WTC11 (cell line): Measurements from ENCODE around the gene CLDN9. TPM values are rescaled to one million over a fixed set of nuclear protein-coding genes. Genes with fewer than 3 reads are reported as not detected.
A peak's percentile ranks its signal among the peaks of the same experiment; 100 is the strongest.

Experiments
- ATAC-seq: fragments of 200-7000 bp; cut with Tn5 transposase; 2 replicates; pipeline ENCODE4 v1.10.0; 2021; ENCODE audit warnings: mild to moderate bottlenecking, moderate library complexity
- CTCF ChIA-PET: fragments of 300-600 bp; sonication (Branson Sonifier 250); formaldehyde crosslinking; loops from one replicate; lab custom pipeline; 2021; ENCODE audit warnings: antibody characterized with exemption; lab: Charles Lee
- POLR2A ChIA-PET: fragments of 350-600 bp; sonication (Branson Sonifier 250); formaldehyde crosslinking; loops from one replicate; lab custom pipeline; 2021; ENCODE audit warnings: antibody characterized with exemption; lab: Charles Lee
- DNase-seq: peaks from one replicate; pipeline ENCODE4 v3.0.0; 2021; ENCODE audit warnings: low spot score
- H3K27ac Mint-ChIP-seq: 2 replicates; pipeline ENCODE4 v1.8.0; 2021; ENCODE audit warnings: mixed read lengths
- H3K27me3 Mint-ChIP-seq: 2 replicates; pipeline ENCODE4 v1.8.0; 2021; ENCODE audit warnings: low read depth, mild to moderate bottlenecking, moderate library complexity, mixed read lengths
- H3K36me3 Mint-ChIP-seq: 2 replicates; pipeline ENCODE4 v1.8.0; 2021; ENCODE audit warnings: mixed read lengths
- H3K4me1 Mint-ChIP-seq: 2 replicates; pipeline ENCODE4 v1.8.0; 2022; ENCODE audit warnings: mixed read lengths
- H3K4me3 Mint-ChIP-seq: 2 replicates; pipeline ENCODE4 v1.8.0; 2021; ENCODE audit warnings: mild to moderate bottlenecking, moderate library complexity, mixed read lengths
- H3K9me3 Mint-ChIP-seq: 2 replicates; pipeline ENCODE4 v1.8.0; 2021; ENCODE audit warnings: mixed read lengths
- AFF4 ChIP-seq: sonication (generic); formaldehyde crosslinking; IDR thresholded peaks from 2 replicates; pipeline ENCODE4 v1.8.1; 2023; ENCODE audit warnings: mild to moderate bottlenecking, missing genetic modification reagents, borderline replicate concordance
- CBFB ChIP-seq: sonication (generic); formaldehyde crosslinking; IDR thresholded peaks from 2 replicates; pipeline ENCODE4 v1.8.1; 2022; ENCODE audit warnings: mild to moderate bottlenecking, low read depth, missing genetic modification reagents
- CREB1 ChIP-seq: sonication (generic); formaldehyde crosslinking; IDR thresholded peaks from 2 replicates; pipeline ENCODE4 v1.8.0; 2023; ENCODE audit warnings: mild to moderate bottlenecking, missing genetic modification reagents
- ERG ChIP-seq: fragments of 250-450 bp; sonication (Bioruptor Pico); IDR thresholded peaks from 2 replicates; pipeline ENCODE4 v1.8.0; 2021; ENCODE audit warnings: mild to moderate bottlenecking
- ETV6 ChIP-seq: sonication (generic); formaldehyde crosslinking; IDR thresholded peaks from 2 replicates; pipeline ENCODE4 v1.8.1; 2022; ENCODE audit warnings: mild to moderate bottlenecking, missing genetic modification reagents
- FOXK1 ChIP-seq: sonication (generic); formaldehyde crosslinking; IDR thresholded peaks from 2 replicates; pipeline ENCODE4 v1.8.0; 2022; ENCODE audit warnings: mild to moderate bottlenecking, moderate library complexity, missing genetic modification reagents
- JUN ChIP-seq: sonication (generic); formaldehyde crosslinking; IDR thresholded peaks from 2 replicates; pipeline ENCODE4 v1.8.0; 2023; ENCODE audit warnings: mild to moderate bottlenecking, missing genetic modification reagents
- KAT7 ChIP-seq: sonication (generic); formaldehyde crosslinking; IDR thresholded peaks from 2 replicates; pipeline ENCODE4 v1.8.1; 2023; ENCODE audit warnings: missing genetic modification reagents, mild to moderate bottlenecking, borderline replicate concordance
- NFATC4 ChIP-seq: fragments of 250-450 bp; sonication (Bioruptor Pico); IDR thresholded peaks from 2 replicates; pipeline ENCODE4 v1.9.0; 2021; ENCODE audit warnings: mild to moderate bottlenecking
- PRRX2 ChIP-seq: fragments of 250-450 bp; sonication (Bioruptor Pico); IDR thresholded peaks from 2 replicates; pipeline ENCODE4 v1.8.0; 2021; ENCODE audit warnings: mild to moderate bottlenecking
- TEAD1 ChIP-seq: sonication (generic); formaldehyde crosslinking; IDR thresholded peaks from 2 replicates; pipeline ENCODE4 v1.8.0; 2022; ENCODE audit warnings: mild to moderate bottlenecking, missing genetic modification reagents
- TP53 ChIP-seq: sonication (generic); formaldehyde crosslinking; IDR thresholded peaks from 2 replicates; pipeline ENCODE4 v1.8.1; 2023; ENCODE audit warnings: mild to moderate bottlenecking, missing genetic modification reagents
- ZBTB43 ChIP-seq: sonication (generic); formaldehyde crosslinking; IDR thresholded peaks from 2 replicates; pipeline ENCODE4 v1.8.1; 2023; ENCODE audit warnings: mild to moderate bottlenecking, missing genetic modification reagents
- ZNF232 ChIP-seq: sonication (generic); formaldehyde crosslinking; IDR thresholded peaks from 2 replicates; pipeline ENCODE4 v1.8.0; 2022; ENCODE audit warnings: mild to moderate bottlenecking, missing genetic modification reagents
- ZNF416 ChIP-seq: fragments of 250-450 bp; sonication (Bioruptor Pico); IDR thresholded peaks from 2 replicates; pipeline ENCODE4 v1.9.0; 2021; ENCODE audit warnings: mild to moderate bottlenecking, inconsistent platforms
- ZNF423 ChIP-seq: fragments of 250-450 bp; sonication (Bioruptor Pico); IDR thresholded peaks from 2 replicates; pipeline ENCODE4 v2.1.2; 2022; ENCODE audit warnings: mild to moderate bottlenecking, moderate library complexity
- total RNA-seq: library from RNA; stranded (reverse); gene quantifications from 3 replicates; pipeline ENCODE4 v1.2.3, GENCODE V29; 2021
- TF ChIP-seq, protein P1 (sequence below): sonication (generic); formaldehyde crosslinking; IDR thresholded peaks from 2 replicates; pipeline ENCODE4 v1.8.0; 2023; ENCODE audit warnings: mild to moderate bottlenecking, missing genetic modification reagents
- TF ChIP-seq, protein P2 (sequence below): sonication (generic); formaldehyde crosslinking; IDR thresholded peaks from 2 replicates; pipeline ENCODE4 v1.8.1; 2022; ENCODE audit warnings: missing genetic modification reagents, borderline replicate concordance
- TF ChIP-seq, protein P3 (sequence below): sonication (generic); formaldehyde crosslinking; IDR thresholded peaks from 2 replicates; pipeline ENCODE4 v1.8.0; 2023; ENCODE audit warnings: missing genetic modification reagents
- TF ChIP-seq, protein P4 (sequence below): sonication (generic); formaldehyde crosslinking; IDR thresholded peaks from 2 replicates; pipeline ENCODE4 v1.8.1; 2022; ENCODE audit warnings: mild to moderate bottlenecking, moderate library complexity, missing genetic modification reagents
- TF ChIP-seq, protein P5 (sequence below): sonication (generic); formaldehyde crosslinking; IDR thresholded peaks from 2 replicates; pipeline ENCODE4 v1.8.0; 2022; ENCODE audit warnings: mild to moderate bottlenecking, missing genetic modification reagents

CLDN9 gene
- total RNA-seq, 1 experiment from 2014 or later, result 0.92 TPM

DNA sequence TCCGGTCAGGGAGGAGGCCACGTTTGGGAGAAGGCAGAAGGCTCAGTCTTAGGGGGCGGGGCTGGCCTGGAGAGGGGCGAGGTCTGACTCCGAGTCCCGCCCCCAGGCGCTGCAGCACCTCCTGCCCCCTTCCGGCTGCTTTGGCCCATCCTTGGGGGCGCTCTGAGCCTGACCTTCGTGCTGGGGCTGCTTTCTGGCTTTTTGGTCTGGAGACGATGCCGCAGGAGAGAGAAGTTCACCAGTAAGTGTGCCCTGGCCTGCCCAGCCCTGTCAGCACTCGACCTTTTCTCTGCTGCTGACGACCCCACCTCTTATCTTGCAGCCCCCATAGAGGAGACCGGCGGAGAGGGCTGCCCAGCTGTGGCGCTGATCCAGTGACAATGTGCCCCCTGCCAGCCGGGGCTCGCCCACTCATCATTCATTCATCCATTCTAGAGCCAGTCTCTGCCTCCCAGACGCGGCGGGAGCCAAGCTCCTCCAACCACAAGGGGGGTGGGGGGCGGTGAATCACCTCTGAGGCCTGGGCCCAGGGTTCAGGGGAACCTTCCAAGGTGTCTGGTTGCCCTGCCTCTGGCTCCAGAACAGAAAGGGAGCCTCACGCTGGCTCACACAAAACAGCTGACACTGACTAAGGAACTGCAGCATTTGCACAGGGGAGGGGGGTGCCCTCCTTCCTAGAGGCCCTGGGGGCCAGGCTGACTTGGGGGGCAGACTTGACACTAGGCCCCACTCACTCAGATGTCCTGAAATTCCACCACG, 8.9 kb downstream of the CLDN9 start:
- H3K27me3 Mint-ChIP-seq, result peaks cover 2% of the 10 kb centered on the region; the same call in 1 of the 2 replicates
- TF ChIP-seq TEAD1 (CRISPR knock-in tag) (no peak), JUN (CRISPR knock-in tag) (no peak), ZNF423 (CRISPR knock-in tag) (no peak), ZNF232 (peak; percentile 81; the same call in 1 of the 2 replicates), ZBTB43 (CRISPR knock-in tag) (peak; percentile 69), FOXK1 (CRISPR knock-in tag) (no peak), ETV6 (0 out of 2 replicates have a peak, but pooled peaks have one; percentile 4), TP53 (CRISPR knock-in tag) (0 out of 2 replicates have a peak, but pooled peaks have one; percentile 1), NFATC4 (CRISPR knock-in tag) (peak; percentile 75; the same call in 1 of the 2 replicates), KAT7 (peak; percentile 52; the same call in 1 of the 2 replicates), PRRX2 (CRISPR knock-in tag) (no peak), CBFB (CRISPR knock-in tag) (0 out of 2 replicates have a peak, but pooled peaks have one; percentile 17), CREB1 (CRISPR knock-in tag) (no peak), AFF4 (CRISPR knock-in tag) (no peak; the same call in 1 of the 2 replicates), ZNF416 (no peak), ERG (no peak)
- TF ChIP-seq, protein P1, sequence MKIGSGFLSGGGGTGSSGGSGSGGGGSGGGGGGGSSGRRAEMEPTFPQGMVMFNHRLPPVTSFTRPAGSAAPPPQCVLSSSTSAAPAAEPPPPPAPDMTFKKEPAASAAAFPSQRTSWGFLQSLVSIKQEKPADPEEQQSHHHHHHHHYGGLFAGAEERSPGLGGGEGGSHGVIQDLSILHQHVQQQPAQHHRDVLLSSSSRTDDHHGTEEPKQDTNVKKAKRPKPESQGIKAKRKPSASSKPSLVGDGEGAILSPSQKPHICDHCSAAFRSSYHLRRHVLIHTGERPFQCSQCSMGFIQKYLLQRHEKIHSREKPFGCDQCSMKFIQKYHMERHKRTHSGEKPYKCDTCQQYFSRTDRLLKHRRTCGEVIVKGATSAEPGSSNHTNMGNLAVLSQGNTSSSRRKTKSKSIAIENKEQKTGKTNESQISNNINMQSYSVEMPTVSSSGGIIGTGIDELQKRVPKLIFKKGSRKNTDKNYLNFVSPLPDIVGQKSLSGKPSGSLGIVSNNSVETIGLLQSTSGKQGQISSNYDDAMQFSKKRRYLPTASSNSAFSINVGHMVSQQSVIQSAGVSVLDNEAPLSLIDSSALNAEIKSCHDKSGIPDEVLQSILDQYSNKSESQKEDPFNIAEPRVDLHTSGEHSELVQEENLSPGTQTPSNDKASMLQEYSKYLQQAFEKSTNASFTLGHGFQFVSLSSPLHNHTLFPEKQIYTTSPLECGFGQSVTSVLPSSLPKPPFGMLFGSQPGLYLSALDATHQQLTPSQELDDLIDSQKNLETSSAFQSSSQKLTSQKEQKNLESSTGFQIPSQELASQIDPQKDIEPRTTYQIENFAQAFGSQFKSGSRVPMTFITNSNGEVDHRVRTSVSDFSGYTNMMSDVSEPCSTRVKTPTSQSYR (CRISPR knock-in tag), result peak; percentile 5; the same call in 1 of the 2 replicates
- TF ChIP-seq, protein P2, sequence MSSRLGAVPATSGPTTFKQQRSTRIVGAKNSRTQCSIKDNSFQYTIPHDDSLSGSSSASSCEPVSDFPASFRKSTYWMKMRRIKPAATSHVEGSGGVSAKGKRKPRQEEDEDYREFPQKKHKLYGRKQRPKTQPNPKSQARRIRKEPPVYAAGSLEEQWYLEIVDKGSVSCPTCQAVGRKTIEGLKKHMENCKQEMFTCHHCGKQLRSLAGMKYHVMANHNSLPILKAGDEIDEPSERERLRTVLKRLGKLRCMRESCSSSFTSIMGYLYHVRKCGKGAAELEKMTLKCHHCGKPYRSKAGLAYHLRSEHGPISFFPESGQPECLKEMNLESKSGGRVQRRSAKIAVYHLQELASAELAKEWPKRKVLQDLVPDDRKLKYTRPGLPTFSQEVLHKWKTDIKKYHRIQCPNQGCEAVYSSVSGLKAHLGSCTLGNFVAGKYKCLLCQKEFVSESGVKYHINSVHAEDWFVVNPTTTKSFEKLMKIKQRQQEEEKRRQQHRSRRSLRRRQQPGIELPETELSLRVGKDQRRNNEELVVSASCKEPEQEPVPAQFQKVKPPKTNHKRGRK, result no peak
- TF ChIP-seq, protein P3, sequence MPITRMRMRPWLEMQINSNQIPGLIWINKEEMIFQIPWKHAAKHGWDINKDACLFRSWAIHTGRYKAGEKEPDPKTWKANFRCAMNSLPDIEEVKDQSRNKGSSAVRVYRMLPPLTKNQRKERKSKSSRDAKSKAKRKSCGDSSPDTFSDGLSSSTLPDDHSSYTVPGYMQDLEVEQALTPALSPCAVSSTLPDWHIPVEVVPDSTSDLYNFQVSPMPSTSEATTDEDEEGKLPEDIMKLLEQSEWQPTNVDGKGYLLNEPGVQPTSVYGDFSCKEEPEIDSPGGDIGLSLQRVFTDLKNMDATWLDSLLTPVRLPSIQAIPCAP, result no peak
- TF ChIP-seq, protein P4, sequence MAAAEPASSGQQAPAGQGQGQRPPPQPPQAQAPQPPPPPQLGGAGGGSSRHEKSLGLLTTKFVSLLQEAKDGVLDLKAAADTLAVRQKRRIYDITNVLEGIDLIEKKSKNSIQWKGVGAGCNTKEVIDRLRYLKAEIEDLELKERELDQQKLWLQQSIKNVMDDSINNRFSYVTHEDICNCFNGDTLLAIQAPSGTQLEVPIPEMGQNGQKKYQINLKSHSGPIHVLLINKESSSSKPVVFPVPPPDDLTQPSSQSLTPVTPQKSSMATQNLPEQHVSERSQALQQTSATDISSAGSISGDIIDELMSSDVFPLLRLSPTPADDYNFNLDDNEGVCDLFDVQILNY (CRISPR knock-in tag), result 0 out of 2 replicates have a peak, but pooled peaks have one; percentile 65
- TF ChIP-seq, protein P5, sequence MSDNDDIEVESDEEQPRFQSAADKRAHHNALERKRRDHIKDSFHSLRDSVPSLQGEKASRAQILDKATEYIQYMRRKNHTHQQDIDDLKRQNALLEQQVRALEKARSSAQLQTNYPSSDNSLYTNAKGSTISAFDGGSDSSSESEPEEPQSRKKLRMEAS, result no peak
- CTCF ChIA-PET, result interaction anchor here (0.6 to 8.6 kb wide), 17 partner anchors 10 to 1338 kb away, joined by 3 to 360 read pairs (median 4); partner anchors contain the start of genes CLDN9 and ZSCAN10
- peaks cover 44% of the 10 kb centered on the region for H3K4me1 Mint-ChIP-seq
- peak; percentile 34 for ATAC-seq
- H3K36me3 Mint-ChIP-seq, result peaks cover 17% of the 10 kb centered on the region
- H3K4me3 Mint-ChIP-seq, result peak overlapping the region; percentile 86
- peak; percentile 97 for DNase-seq
- peak overlapping the region; percentile 99 for H3K27ac Mint-ChIP-seq
- no peaks in the 10 kb centered on the region for H3K9me3 Mint-ChIP-seq
- POLR2A ChIA-PET, result interaction anchor here (0.6 to 17.1 kb wide), 10 partner anchors 8 to 148 kb away, joined by 3 to 502 read pairs (median 8); partner anchors contain the start of genes CLDN9 and ZSCAN10
